Amygdala (tissue), 56 donors: ENCODE data around the gene FAM124B.

Experiments
- DNase-seq, 56 donors: peaks; one replicate each; lab custom pipeline; 2025; lab: John Stamatoyannopoulos, UW

Gene FAM124B

GRCh38 chr2:224349396-224349795, 52.5 kb downstream of the FAM124B start:
- DNase-seq, result no peak

GRCh38 chr2:224347176-224348051, 54.5 kb downstream of the FAM124B start:
- no peak for DNase-seq

GRCh38 chr2:224345492-224345891, 56.4 kb downstream of the FAM124B start:
- no peak for DNase-seq

GRCh38 chr2:224343226-224343625, 58.7 kb downstream of the FAM124B start:
- DNase-seq, result no peak

GRCh38 chr2:224335991-224336390, 65.9 kb downstream of the FAM124B start:
- DNase-seq, result no peak

- no peak for DNase-seq
These were observed 67.2 kb downstream of the FAM124B start for GRCh38 chr2:224334726-224335125.

GRCh38 chr2:224333726-224334482, 68.0 kb downstream of the FAM124B start:
- no peak for DNase-seq

GRCh38 chr2:224331698-224332097, 70.2 kb downstream of the FAM124B start:
- DNase-seq, result no peak

- DNase-seq, result no peak
These were observed 73.1 kb downstream of the FAM124B start for GRCh38 chr2:224328798-224329197.
